GM06990 (cell line): ENCODE results near the gene NHS.

Experiments
- DNase-seq: peaks from one replicate; pipeline ENCODE4 v3.0.0-alpha.2; 2011; ENCODE audit not compliant: insufficient read length; ENCODE audit errors: extremely low read depth
- H3K27me3 ChIP-seq: replicated peaks from 2 replicates; pipeline ENCODE4 v1.6.0; 2011; ENCODE audit warnings: low read length; ENCODE audit not compliant: control insufficient read depth, insufficient read depth
- H3K36me3 ChIP-seq: 2 replicates; pipeline ENCODE4 v1.5.1; 2011; ENCODE audit warnings: low read length; ENCODE audit not compliant: control insufficient read depth, insufficient read depth
- H3K4me3 ChIP-seq: replicated peaks from 2 replicates; pipeline ENCODE4 v1.5.1; 2011; ENCODE audit warnings: low read depth, mild to moderate bottlenecking, control low read depth, low read length
- CTCF ChIP-seq: IDR thresholded peaks from 2 replicates; pipeline ENCODE4 v1.5.1; 2011; ENCODE audit warnings: low read length, control low read depth, mild to moderate bottlenecking, inconsistent platforms; ENCODE audit not compliant: insufficient read depth, poor library complexity, severe bottlenecking

The NHS gene

GRCh38 chrX:17481086-17481485, 106.1 kb downstream of the NHS start:
- no peak for TF ChIP-seq CTCF
- Histone ChIP-seq H3K27me3 (peaks cover 2% of the 10 kb centered on the region; the same call in 1 of the 2 replicates), H3K4me3 (no peak overlapping the region), H3K36me3 (no peaks in the 10 kb centered on the region)
- no peak for DNase-seq

GRCh38 chrX:17484592-17484991, 109.6 kb downstream of the NHS start:
- TF ChIP-seq CTCF, result no peak
- no peak overlapping the region for H3K4me3 ChIP-seq
- H3K36me3 ChIP-seq, result no peaks in the 10 kb centered on the region
- H3K27me3 ChIP-seq, result no peaks in the 10 kb centered on the region
- no peak for DNase-seq

- no peak for TF ChIP-seq CTCF
Measured at GRCh38 chrX:17485391-17485790, 110.4 kb downstream of the NHS start.

GRCh38 chrX:17488036-17488435, 113.0 kb downstream of the NHS start:
- TF ChIP-seq CTCF, result no peak
- Histone ChIP-seq H3K27me3 (no peaks in the 10 kb centered on the region), H3K4me3 (no peak overlapping the region), H3K36me3 (no peaks in the 10 kb centered on the region)
- DNase-seq, result no peak

More at GRCh38 chrX:17485391-17485790, 110.4 kb downstream of the NHS start:
- Histone ChIP-seq H3K27me3 (no peaks in the 10 kb centered on the region), H3K4me3 (no peak overlapping the region), H3K36me3 (no peaks in the 10 kb centered on the region)
- no peak for DNase-seq

GRCh38 chrX:17494216-17494615, 119.2 kb downstream of the NHS start:
- no peak for DNase-seq
- TF ChIP-seq CTCF, result no peak
- Histone ChIP-seq H3K4me3 (no peak overlapping the region), H3K27me3 (no peaks in the 10 kb centered on the region; the same call in 1 of the 2 replicates), H3K36me3 (no peaks in the 10 kb centered on the region)

- Histone ChIP-seq H3K4me3 (no peak overlapping the region), H3K36me3 (no peaks in the 10 kb centered on the region), H3K27me3 (no peaks in the 10 kb centered on the region; the same call in 1 of the 2 replicates)
- TF ChIP-seq CTCF, result no peak
- DNase-seq, result no peak
Measured at GRCh38 chrX:17495052-17495451, 120.1 kb downstream of the NHS start.
